Esophagus muscularis mucosa (tissue), 4 donors: Measurements from ENCODE around the gene RPL22L1. TPM values are rescaled to one million over a fixed set of nuclear protein-coding genes. Genes with fewer than 3 reads are reported as not detected.
"Not testable (repeated sequence)": the region's sequence is repeated elsewhere in the genome, so short reads cannot be mapped to it uniquely, and the experiment has no call there.

Experiments
- DNase-seq: peaks from one replicate; pipeline ENCODE4 v3.0.0-alpha.2; 2017; ENCODE audit errors: extremely low spot score
- H3K27ac ChIP-seq, 4 donors: fragments of 200-600 bp; sonication (generic); replicated peaks in 1 of 4; 1 replicate in 3 of 4; 2 replicates in 1 of 4; pipeline ENCODE4 v1.5.1; 2016 to 2019; ENCODE audit warnings: mild to moderate bottlenecking in 1 of 4
- H3K27me3 ChIP-seq, 4 donors: fragments of 200-600 bp; sonication (generic); one replicate each; pipeline versions ENCODE4 v1.5.1 to v1.6.0; 2016 to 2019
- H3K36me3 ChIP-seq, 4 donors: fragments of 200-600 bp; sonication (generic); one replicate each; pipeline ENCODE4 v1.5.1; 2016 to 2019
- H3K4me1 ChIP-seq, 4 donors: fragments of 200-600 bp; sonication (generic); one replicate each; pipeline ENCODE4 v1.5.1; 2016 to 2019
- H3K4me3 ChIP-seq, 4 donors: fragments of 200-600 bp; sonication (generic); 1 replicate in 2 of 4; 2 replicates in 2 of 4; pipeline ENCODE4 v1.5.1; 2016 to 2019; ENCODE audit warnings: mild to moderate bottlenecking in 4 of 4, moderate library complexity in 1 of 4
- H3K9me3 ChIP-seq, 4 donors: fragments of 200-600 bp; sonication (generic); 1 replicate in 3 of 4; 2 replicates in 1 of 4; pipeline ENCODE4 v1.5.1; 2016 to 2019
- EP300 ChIP-seq: sonication (generic); formaldehyde crosslinking; IDR thresholded peaks from one replicate; pipeline ENCODE4 v1.6.1; 2017; ENCODE audit warnings: antibody characterized with exemption
- POLR2A ChIP-seq: fragments of 450-650 bp; IDR thresholded peaks from one replicate; pipeline ENCODE4 v1.6.1; 2017; ENCODE audit warnings: antibody characterized with exemption, moderate library complexity, mild to moderate bottlenecking, low read depth
- POLR2AphosphoS5 ChIP-seq, 2 donors: sonication (generic); formaldehyde crosslinking; IDR thresholded peaks; one replicate each; pipeline ENCODE4 v1.6.1; 2017; ENCODE audit warnings: antibody characterized with exemption in 2 of 2
- WGBS: methylation state at CpG from one replicate; pipeline ENCODE4 v1.1.5; 2018; 5-methylcytosine and 5-hydroxymethylcytosine counted together
- intact Hi-C: fragments of 100-400 bp; cut with DNase I; formaldehyde crosslinking; loops from one replicate; pipeline ENCODE4 v1.15.1; 2023
- total RNA-seq, 4 donors: library from RNA; depleted of rRNA; stranded (reverse); fragments of >200 nt; gene quantifications; one replicate each; pipeline versions ENCODE4 v1.1.0 to v1.2.1, GENCODE V29; 2016
- TF ChIP-seq, protein P1 (sequence below), 3 experiments: fragments of 200-600 bp in 2 of 3; fragments of 450-650 bp in 1 of 3; sonication (generic) in 2 of 3; IDR thresholded peaks; one replicate each; pipeline ENCODE4 v1.5.1; 2017 to 2019; ENCODE audit warnings: antibody characterized with exemption in 3 of 3, mild to moderate bottlenecking in 2 of 3, moderate library complexity in 1 of 3

RPL22L1 gene
- total RNA-seq, 4 donors from 2014 or later = 17.2 to 57.0 (median 37.1) TPM

DNA sequence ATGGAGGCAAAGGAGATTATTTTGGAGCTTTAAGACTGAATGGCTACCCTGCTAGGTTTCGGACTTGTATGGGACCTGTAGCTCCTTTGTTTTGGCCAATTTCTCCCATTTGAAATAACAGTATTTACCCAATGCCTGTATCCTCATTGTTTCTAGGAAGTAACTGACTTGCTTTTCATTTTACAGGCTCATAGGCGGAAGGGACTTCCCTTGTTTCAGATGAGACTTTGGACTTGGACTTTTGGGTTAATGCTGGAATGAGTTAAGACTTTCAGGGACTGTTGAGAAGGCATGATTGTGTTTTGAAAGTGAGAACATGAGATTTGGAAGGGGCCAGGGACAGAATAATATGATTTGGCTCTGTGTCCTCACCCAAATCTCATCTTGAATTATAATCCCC, 28.0 kb upstream of the RPL22L1 start:
- peaks cover 0 to 20% (median 3%) of the 10 kb centered on the region in 4 donors for H3K36me3 ChIP-seq
- H3K4me1 ChIP-seq = no peaks in the 10 kb centered on the region
- intact Hi-C loops = no loop called here
- no peaks in the 10 kb centered on the region for H3K27me3 ChIP-seq
- no peak overlapping the region for H3K27ac ChIP-seq
- DNase-seq = no peak
- TF ChIP-seq POLR2A = no peak
- TF ChIP-seq, protein P1, sequence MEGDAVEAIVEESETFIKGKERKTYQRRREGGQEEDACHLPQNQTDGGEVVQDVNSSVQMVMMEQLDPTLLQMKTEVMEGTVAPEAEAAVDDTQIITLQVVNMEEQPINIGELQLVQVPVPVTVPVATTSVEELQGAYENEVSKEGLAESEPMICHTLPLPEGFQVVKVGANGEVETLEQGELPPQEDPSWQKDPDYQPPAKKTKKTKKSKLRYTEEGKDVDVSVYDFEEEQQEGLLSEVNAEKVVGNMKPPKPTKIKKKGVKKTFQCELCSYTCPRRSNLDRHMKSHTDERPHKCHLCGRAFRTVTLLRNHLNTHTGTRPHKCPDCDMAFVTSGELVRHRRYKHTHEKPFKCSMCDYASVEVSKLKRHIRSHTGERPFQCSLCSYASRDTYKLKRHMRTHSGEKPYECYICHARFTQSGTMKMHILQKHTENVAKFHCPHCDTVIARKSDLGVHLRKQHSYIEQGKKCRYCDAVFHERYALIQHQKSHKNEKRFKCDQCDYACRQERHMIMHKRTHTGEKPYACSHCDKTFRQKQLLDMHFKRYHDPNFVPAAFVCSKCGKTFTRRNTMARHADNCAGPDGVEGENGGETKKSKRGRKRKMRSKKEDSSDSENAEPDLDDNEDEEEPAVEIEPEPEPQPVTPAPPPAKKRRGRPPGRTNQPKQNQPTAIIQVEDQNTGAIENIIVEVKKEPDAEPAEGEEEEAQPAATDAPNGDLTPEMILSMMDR (IDR thresholded peaks at IDR 0.05) = no peak
- no peak for TF ChIP-seq EP300
- no peak for TF ChIP-seq POLR2AphosphoS5 (IDR thresholded peaks at IDR 0.05)
- no peak overlapping the region for H3K4me3 ChIP-seq
- WGBS = 95% methylated on average over 2 of the region's 2 CpGs
- no peaks in the 10 kb centered on the region for H3K9me3 ChIP-seq

DNA sequence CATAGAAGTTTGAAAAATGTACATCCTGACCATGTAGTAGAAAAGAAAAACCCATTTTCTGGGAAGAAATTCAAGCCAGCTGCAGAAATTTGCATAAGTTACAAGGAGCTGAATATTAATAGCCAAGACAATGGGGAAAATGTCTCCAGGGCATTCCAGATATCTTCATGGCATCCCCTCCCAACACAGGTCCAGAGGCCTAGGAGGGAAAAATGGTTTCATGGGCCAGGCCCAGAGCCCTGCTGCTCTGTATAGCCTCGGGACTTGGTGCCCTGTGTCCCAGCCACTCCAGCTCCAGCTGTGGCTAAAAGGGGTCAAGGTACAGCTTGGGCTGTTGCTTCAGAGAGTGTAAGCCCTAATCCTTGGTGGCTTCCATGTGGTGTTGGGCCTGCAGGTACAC, 27.2 kb upstream of the RPL22L1 start:
- H3K4me1 ChIP-seq, intact Hi-C loops, H3K27me3 ChIP-seq, DNase-seq, H3K9me3 ChIP-seq, H3K27ac ChIP-seq, H3K4me3 ChIP-seq: not testable (repeated sequence)
- H3K36me3 ChIP-seq = peaks cover 0 to 24% (median 3%) of the 10 kb centered on the region in 4 donors
- 100% methylated on average over 1 of the region's 1 CpG for WGBS

DNA sequence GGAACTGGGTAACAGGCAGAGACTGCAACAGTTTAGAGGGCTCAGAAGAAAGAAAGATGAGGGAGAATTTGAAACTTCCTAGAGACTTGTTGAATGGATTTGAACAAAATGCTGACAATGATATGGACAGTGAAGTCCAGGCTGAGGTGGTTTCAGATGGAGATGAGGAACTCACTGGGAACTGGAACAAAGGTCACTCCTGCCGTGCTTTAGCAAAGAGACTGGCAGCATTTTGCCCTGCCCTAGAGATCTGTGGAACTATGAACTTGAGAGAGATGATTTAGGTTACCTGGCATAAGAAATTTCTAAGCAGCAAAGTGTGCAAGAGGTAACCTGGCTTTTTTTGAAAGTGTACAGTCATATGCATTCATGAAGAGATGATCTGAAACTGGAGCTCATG, 26.8 kb upstream of the RPL22L1 start:
- Histone ChIP-seq H3K9me3 (no peaks in the 10 kb centered on the region), H3K36me3 (peaks cover 0 to 21% (median 3%) of the 10 kb centered on the region in 4 donors), H3K4me3 (no peak overlapping the region), H3K27ac (no peak overlapping the region), H3K4me1 (no peaks in the 10 kb centered on the region), H3K27me3 (no peaks in the 10 kb centered on the region)
- no peak for TF ChIP-seq EP300
- TF ChIP-seq, protein P1 (IDR thresholded peaks at IDR 0.05) = no peak
- TF ChIP-seq POLR2A = no peak
- no peak for TF ChIP-seq POLR2AphosphoS5 (IDR thresholded peaks at IDR 0.05)
- intact Hi-C loops = no loop called here
- DNase-seq = no peak
- WGBS = 100% methylated on average over 1 of the region's 1 CpG

DNA sequence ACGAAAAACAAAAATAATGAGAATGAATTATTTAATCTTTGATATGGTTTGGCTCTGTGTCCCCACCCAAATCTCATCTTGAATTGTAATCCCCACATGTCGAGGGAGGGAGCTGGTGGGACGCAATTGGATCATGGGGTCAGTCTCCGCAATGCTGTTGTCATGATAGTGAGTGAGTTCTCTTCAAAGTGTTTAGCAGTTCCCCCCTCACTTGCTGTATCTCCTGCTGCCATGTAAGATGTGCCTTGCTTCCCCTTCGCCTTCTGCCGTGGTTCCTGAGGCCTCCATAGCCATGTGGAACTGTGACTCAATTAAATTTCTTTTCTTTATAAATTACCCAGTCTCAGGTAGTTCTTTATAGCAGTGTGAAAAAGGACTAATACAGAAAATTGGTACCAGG, 26.3 kb upstream of the RPL22L1 start:
- peaks cover 0 to 21% (median 3%) of the 10 kb centered on the region in 4 donors for H3K36me3 ChIP-seq
- H3K4me1 ChIP-seq, H3K4me3 ChIP-seq, H3K27me3 ChIP-seq, intact Hi-C loops, H3K27ac ChIP-seq, DNase-seq, H3K9me3 ChIP-seq: not testable (repeated sequence)
- WGBS = 96% methylated on average over 6 of the region's 6 CpGs

DNA sequence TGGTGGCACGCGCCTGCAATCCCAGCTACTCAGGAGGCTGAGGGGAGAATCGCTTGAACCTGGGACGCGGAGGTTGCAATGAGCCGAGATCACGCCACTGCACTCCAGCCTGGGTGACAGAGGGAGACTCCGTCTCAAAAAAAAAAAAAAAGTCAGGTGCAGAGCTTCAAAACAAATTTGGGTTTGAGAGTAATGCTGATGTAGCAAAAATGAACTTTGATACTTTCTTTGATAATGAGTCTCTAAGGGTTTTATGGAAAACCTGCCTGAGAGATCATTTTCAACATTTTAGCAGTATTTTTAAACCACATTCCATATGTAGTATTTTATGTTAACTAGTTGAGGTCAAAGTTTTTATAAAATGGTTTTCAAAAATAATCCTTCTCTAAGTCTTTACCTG, 23.9 kb upstream of the RPL22L1 start:
- Histone ChIP-seq H3K36me3 (peaks cover 0 to 21% (median 3%) of the 10 kb centered on the region in 4 donors), H3K4me1 (no peaks in the 10 kb centered on the region), H3K27ac (no peak overlapping the region), H3K9me3 (no peaks in the 10 kb centered on the region), H3K27me3 (no peaks in the 10 kb centered on the region), H3K4me3 (no peak overlapping the region)
- intact Hi-C loops = no loop called here
- TF ChIP-seq EP300 (no peak), POLR2A (no peak), POLR2AphosphoS5 (IDR thresholded peaks at IDR 0.05) (no peak)
- TF ChIP-seq, protein P1 (IDR thresholded peaks at IDR 0.05) = no peak
- DNase-seq = no peak
- over 99% methylated on average over 8 of the region's 8 CpGs for WGBS

DNA sequence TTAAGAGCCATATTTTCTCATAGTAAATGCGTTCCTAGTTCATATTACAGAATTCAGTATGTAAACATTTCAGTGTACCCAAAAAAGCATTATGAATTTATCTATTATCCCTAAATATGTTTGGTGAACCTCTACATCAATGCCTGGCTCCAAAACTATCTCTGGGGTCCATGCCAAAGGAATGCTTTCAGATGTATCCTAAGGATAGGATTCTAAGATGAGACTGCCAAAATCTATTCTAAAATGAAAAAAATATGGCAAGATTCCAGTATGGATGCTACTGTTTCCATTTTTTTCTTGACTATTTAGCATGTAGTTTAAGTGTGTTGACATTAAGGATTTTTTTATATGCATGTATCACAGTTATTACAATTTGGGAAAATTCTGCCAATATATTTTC, 19.6 kb upstream of the RPL22L1 start:
- no peak for DNase-seq
- Histone ChIP-seq H3K4me3 (no peak overlapping the region), H3K27ac (no peak overlapping the region), H3K36me3 (peaks cover 0 to 14% (median 0%) of the 10 kb centered on the region in 4 donors), H3K27me3 (no peaks in the 10 kb centered on the region), H3K9me3 (no peaks in the 10 kb centered on the region), H3K4me1 (no peaks in the 10 kb centered on the region)
- TF ChIP-seq, protein P1 (IDR thresholded peaks at IDR 0.05) = no peak
- no peak for TF ChIP-seq POLR2AphosphoS5 (IDR thresholded peaks at IDR 0.05)
- TF ChIP-seq EP300 = no peak
- no peak for TF ChIP-seq POLR2A
- intact Hi-C loops = no loop called here
- WGBS = 45% methylated on average over 1 of the region's 1 CpG
